OCI-LY3 (cell line): ENCODE measurements around the gene DOCK1.

Experiments
- H2AFZ ChIP-seq: fragments of 200-600, 300-600 bp; shearing (Covaris generic); 2 replicates; pipeline ENCODE4 v1.6.0; 2014; ENCODE audit warnings: antibody characterized with exemption, low read depth, low read length
- H3K27ac ChIP-seq: fragments of 200-600, 300-600 bp; sonication (generic); 2 replicates; pipeline ENCODE4 v1.5.1; 2014; ENCODE audit warnings: mild to moderate bottlenecking, low read length, moderate library complexity, mixed read lengths
- H3K27me3 ChIP-seq: fragments of 200-600, 300-600 bp; sonication (generic); 2 replicates; pipeline ENCODE4 v1.6.1; 2014; ENCODE audit warnings: low read depth, low read length, mixed read lengths
- H3K36me3 ChIP-seq: fragments of 200-600, 300-600 bp; sonication (generic); replicated peaks from 2 replicates; pipeline ENCODE3; 2014; ENCODE audit warnings: low read depth, low read length, mixed read lengths
- H3K4me1 ChIP-seq: fragments of 300-600, 200-600 bp; sonication (generic); 2 replicates; pipeline ENCODE4 v1.6.1; 2014; ENCODE audit warnings: low read length, mixed read lengths
- H3K4me2 ChIP-seq: fragments of 200-600, 300-600 bp; sonication (generic); 2 replicates; pipeline ENCODE4 v1.6.1; 2014; ENCODE audit warnings: low read length, mixed read lengths
- H3K4me3 ChIP-seq: fragments of 300-600, 200-600 bp; sonication (generic); 2 replicates; pipeline ENCODE4 v1.5.1; 2014; ENCODE audit warnings: antibody characterized with exemption, mild to moderate bottlenecking, low read length, moderate library complexity
- H3K79me2 ChIP-seq: fragments of 300-600, 200-600 bp; shearing (Covaris generic); 2 replicates; pipeline ENCODE4 v1.6.1; 2014; ENCODE audit warnings: mild to moderate bottlenecking, low read length, mixed read lengths
- H3K9ac ChIP-seq: fragments of 300-600, 200-600 bp; shearing (Covaris generic); 2 replicates; pipeline ENCODE4 v1.6.0; 2014; ENCODE audit warnings: mild to moderate bottlenecking, low read length, moderate library complexity
- H3K9me3 ChIP-seq: fragments of 200-600, 300-600 bp; shearing (Covaris generic); 2 replicates; pipeline ENCODE4 v1.6.1; 2014; ENCODE audit warnings: low read length, mixed read lengths; ENCODE audit not compliant: insufficient read depth
- H4K20me1 ChIP-seq: fragments of 200-600, 300-600 bp; sonication (generic); 2 replicates; pipeline ENCODE4 v1.6.1; 2016; ENCODE audit warnings: low read length, mixed read lengths; ENCODE audit not compliant: insufficient read depth
- CTCF ChIP-seq: fragments of 200-600, 300-600 bp; sonication (generic); IDR thresholded peaks from 2 replicates; pipeline ENCODE4 v1.5.1; 2014; ENCODE audit warnings: antibody characterized with exemption, low read length, low read depth
- EZH2phosphoT487 ChIP-seq: fragments of 200-600 bp; shearing (Covaris generic); IDR thresholded peaks from 2 replicates; pipeline ENCODE4 v1.6.1; 2018; ENCODE audit warnings: antibody characterized with exemption, mixed run types, low read depth

DOCK1 gene

GRCh38 chr10:126917975-126918908 is 13.0 kb downstream of the DOCK1 start:
- H3K27ac ChIP-seq = no peak overlapping the region
- no peak overlapping the region for H3K4me2 ChIP-seq
- TF ChIP-seq EZH2phosphoT487 (no peak), CTCF (no peak)
- no peaks in the 10 kb centered on the region for H4K20me1 ChIP-seq
- H3K9ac ChIP-seq = no peak overlapping the region
- no peaks in the 10 kb centered on the region for H3K9me3 ChIP-seq
- no peaks in the 10 kb centered on the region for H3K4me1 ChIP-seq
- H3K27me3 ChIP-seq = no peaks in the 10 kb centered on the region
- H3K4me3 ChIP-seq = no peak overlapping the region
- no peaks in the 10 kb centered on the region for H3K36me3 ChIP-seq
- H3K79me2 ChIP-seq = no peaks in the 10 kb centered on the region
- no peak overlapping the region for H2AFZ ChIP-seq

GRCh38 chr10:126919426-126919825 is 14.2 kb downstream of the DOCK1 start:
- H3K36me3 ChIP-seq = no peaks in the 10 kb centered on the region
- TF ChIP-seq CTCF (no peak), EZH2phosphoT487 (no peak)
- H3K4me1 ChIP-seq = no peaks in the 10 kb centered on the region
- no peak overlapping the region for H2AFZ ChIP-seq
- no peaks in the 10 kb centered on the region for H3K9me3 ChIP-seq
- no peak overlapping the region for H3K4me2 ChIP-seq
- no peak overlapping the region for H3K4me3 ChIP-seq
- no peak overlapping the region for H3K27ac ChIP-seq
- H3K79me2 ChIP-seq = no peaks in the 10 kb centered on the region
- H3K9ac ChIP-seq = no peak overlapping the region
- H3K27me3 ChIP-seq = no peaks in the 10 kb centered on the region
- no peaks in the 10 kb centered on the region for H4K20me1 ChIP-seq

- H3K79me2 ChIP-seq = no peaks in the 10 kb centered on the region
- no peaks in the 10 kb centered on the region for H3K27me3 ChIP-seq
- H3K27ac ChIP-seq = no peak overlapping the region
- H3K4me1 ChIP-seq = no peaks in the 10 kb centered on the region
- no peak for TF ChIP-seq CTCF
- TF ChIP-seq EZH2phosphoT487 = no peak
- H4K20me1 ChIP-seq = no peaks in the 10 kb centered on the region
- no peaks in the 10 kb centered on the region for H3K36me3 ChIP-seq
- no peak overlapping the region for H2AFZ ChIP-seq
- no peak overlapping the region for H3K4me2 ChIP-seq
- no peak overlapping the region for H3K4me3 ChIP-seq
- no peak overlapping the region for H3K9ac ChIP-seq
- H3K9me3 ChIP-seq = no peaks in the 10 kb centered on the region
Measured at GRCh38 chr10:126921162-126921561, 15.9 kb downstream of the DOCK1 start.

- Histone ChIP-seq H3K9ac (no peak overlapping the region), H3K27me3 (no peaks in the 10 kb centered on the region), H3K4me2 (no peak overlapping the region), H3K27ac (no peak overlapping the region), H3K4me3 (no peak overlapping the region), H4K20me1 (no peaks in the 10 kb centered on the region), H3K36me3 (no peaks in the 10 kb centered on the region), H3K9me3 (no peaks in the 10 kb centered on the region), H3K4me1 (no peaks in the 10 kb centered on the region), H3K79me2 (no peaks in the 10 kb centered on the region), H2AFZ (no peak overlapping the region)
- TF ChIP-seq EZH2phosphoT487 = no peak
- no peak for TF ChIP-seq CTCF
Measured at GRCh38 chr10:126921974-126922525, 16.8 kb downstream of the DOCK1 start.
